B cell (primary cell): ENCODE data around the gene CACNA1A. TPM values are rescaled to one million over a fixed set of nuclear protein-coding genes. Genes with fewer than 3 reads are reported as not detected.

ENCODE experiments used
- ATAC-seq: fragments of 200-7000 bp; cut with Tn5 transposase; one replicate; pipeline ENCODE4 v1.10.0; 2021; ENCODE audit warnings: low read depth, mild to moderate bottlenecking, moderate number of reproducible peaks, moderate library complexity
- CTCF ChIA-PET: fragments of 350-600 bp; sonication (Branson Sonifier 250); formaldehyde crosslinking; loops from one replicate; lab custom pipeline; 2021; ENCODE audit warnings: antibody characterized with exemption, inconsistent platforms; lab: Charles Lee
- POLR2A ChIA-PET: fragments of 350-600 bp; sonication (Branson Sonifier 250); formaldehyde crosslinking; loops from one replicate; lab custom pipeline; 2021; ENCODE audit warnings: antibody characterized with exemption; lab: Charles Lee
- DNase-seq: peaks from one replicate; pipeline ENCODE4 v3.0.0; 2013
- H2AFZ ChIP-seq: 2 replicates; pipeline ENCODE4 v1.6.1; 2012; ENCODE audit warnings: mild to moderate bottlenecking, low read depth, low read length; ENCODE audit not compliant: insufficient read depth, poor library complexity, severe bottlenecking
- H3K27ac ChIP-seq, 2 donors: 1 replicate in 1 of 2; 2 replicates in 1 of 2; pipeline ENCODE4 v1.5.1; 2012 to 2013; ENCODE audit warnings: low read length in 2 of 2, mild to moderate bottlenecking in 2 of 2, moderate library complexity in 1 of 2
- H3K27me3 ChIP-seq, 4 experiments: fragments of 200-600 bp in 1 of 4; sonication (generic) in 1 of 4; replicated peaks in 1 of 4; 1 replicate in 2 of 4; 2 replicates in 2 of 4; pipeline versions ENCODE4 v1.6.1 to v1.7.0; 2013 to 2016; ENCODE audit warnings: low read length in 3 of 4, mild to moderate bottlenecking in 2 of 4, mixed read lengths in 1 of 4, moderate library complexity in 1 of 4; ENCODE audit not compliant: insufficient read depth in 4 of 4, control insufficient read depth in 3 of 4; ENCODE audit errors: control extremely low read depth in 1 of 4
- H3K36me3 ChIP-seq, 2 experiments: replicated peaks in 1 of 2; 1 replicate in 1 of 2; 2 replicates in 1 of 2; pipeline versions ENCODE4 v1.6.1 to v1.7.1; 2013; ENCODE audit warnings: low read length in 1 of 2; ENCODE audit not compliant: insufficient read depth in 2 of 2, control insufficient read depth in 1 of 2; ENCODE audit errors: control extremely low read depth in 1 of 2, extremely low read depth in 1 of 2
- H3K4me1 ChIP-seq, 2 donors: fragments of 200-600 bp in 1 of 2; sonication (generic) in 1 of 2; 1 replicate in 1 of 2; 2 replicates in 1 of 2; pipeline versions ENCODE4 v1.5.1 to v1.6.1; 2013 to 2017; ENCODE audit warnings: low read length in 2 of 2; ENCODE audit not compliant: control insufficient read depth in 2 of 2, insufficient read depth in 2 of 2
- H3K4me2 ChIP-seq: replicated peaks from 2 replicates; pipeline ENCODE3; 2012; ENCODE audit warnings: mild to moderate bottlenecking, low read depth, low read length; ENCODE audit not compliant: poor library complexity, severe bottlenecking
- H3K4me3 ChIP-seq, 5 experiments: fragments of 200-600 bp in 1 of 5; sonication (generic) in 1 of 5; 1 replicate in 3 of 5; 2 replicates in 2 of 5; pipeline versions ENCODE4 v1.5.1 to v1.7.0; 2011 to 2016; ENCODE audit warnings: low read length in 4 of 5, mild to moderate bottlenecking in 4 of 5, low read depth in 2 of 5, control low read depth in 1 of 5, moderate library complexity in 1 of 5; ENCODE audit not compliant: insufficient read depth in 1 of 5; ENCODE audit errors: control extremely low read depth in 1 of 5, extremely low read depth in 1 of 5
- H3K79me2 ChIP-seq: fragments of 200-600 bp; sonication (generic); one replicate; pipeline ENCODE4 v1.6.0; 2016; ENCODE audit warnings: low read length; ENCODE audit not compliant: control insufficient read depth, insufficient read depth
- H3K9ac ChIP-seq: fragments of 200-600 bp; sonication (generic); 2 replicates; pipeline ENCODE4 v1.6.1; 2017; ENCODE audit warnings: mild to moderate bottlenecking, low read length, moderate library complexity
- H3K9me3 ChIP-seq, 3 donors: one replicate each; pipeline versions ENCODE4 v1.6.1 to v1.7.1; 2013; ENCODE audit warnings: low read length in 2 of 3; ENCODE audit not compliant: control insufficient read depth in 2 of 3, insufficient read depth in 1 of 3; ENCODE audit errors: control extremely low read depth in 1 of 3
- H4K20me1 ChIP-seq: 2 replicates; pipeline ENCODE4 v1.6.0; 2012; ENCODE audit warnings: mild to moderate bottlenecking, low read length; ENCODE audit not compliant: insufficient read depth, control insufficient read depth, poor library complexity, severe bottlenecking
- H3K27ac Mint-ChIP-seq: one replicate; pipeline ENCODE4 v1.8.0; 2021; ENCODE audit warnings: mixed read lengths
- H3K27me3 Mint-ChIP-seq: one replicate; pipeline ENCODE4 v1.8.0; 2021; ENCODE audit warnings: mixed read lengths
- H3K4me1 Mint-ChIP-seq: one replicate; pipeline ENCODE4 v1.8.0; 2021; ENCODE audit warnings: mixed read lengths
- H3K4me3 Mint-ChIP-seq: one replicate; pipeline ENCODE4 v1.8.0; 2021; ENCODE audit warnings: mixed read lengths
- H3K9me3 Mint-ChIP-seq: one replicate; pipeline ENCODE4 v1.8.0; 2022; ENCODE audit warnings: mixed read lengths; ENCODE audit not compliant: insufficient read depth
- CTCF ChIP-seq: fragments of 200-600 bp; IDR thresholded peaks from one replicate; pipeline ENCODE4 v1.8.0; 2022; ENCODE audit warnings: antibody characterized with exemption, mild to moderate bottlenecking
- EZH2 ChIP-seq: IDR thresholded peaks from 2 replicates; pipeline ENCODE4 v1.6.1; 2012; ENCODE audit warnings: borderline replicate concordance, low read depth, mild to moderate bottlenecking, moderate library complexity, low read length; ENCODE audit not compliant: insufficient read depth, poor library complexity, severe bottlenecking
- WGBS: methylation state at CpG from one replicate; pipeline ENCODE4 v1.1.5; 2013; ENCODE audit warnings: missing lambda C conversion rate; ENCODE audit not compliant: insufficient coverage; 5-methylcytosine and 5-hydroxymethylcytosine counted together
- intact Hi-C: fragments of 100-400 bp; cut with micrococcal nuclease; formaldehyde crosslinking; loops from one replicate; pipeline ENCODE4 v1.10.0; 2022
- polyA plus RNA-seq: library from polyadenylated mRNA; depleted of rRNA; stranded (reverse); fragments of >200 nt; gene quantifications from 2 replicates; pipeline ENCODE4 v1.2.3, GENCODE V29; 2012
- total RNA-seq, 2 donors: library from RNA; stranded (reverse); fragments of 120-200 nt in 1 of 2; gene quantifications; 1 replicate in 1 of 2; 2 replicates in 1 of 2; pipeline versions ENCODE4 v1.2.3 to v1.2.4, GENCODE V29; 2013 to 2022

Gene CACNA1A
- total and polyA plus RNA-seq, 2 donors (not counting 1 experiment from before 2014, with no cell fraction given) = 1.2 to 1.3 TPM

- H3K9ac ChIP-seq = no peak overlapping the region
- Mint-ChIP-seq H3K4me3 (no peak overlapping the region), H3K27ac (no peak overlapping the region), H3K4me1 (peaks cover 27% of the 10 kb centered on the region), H3K9me3 (no peaks in the 10 kb centered on the region), H3K27me3 (no peaks in the 10 kb centered on the region)
- DNase-seq (no peak), ATAC-seq (no peak)
- TF ChIP-seq CTCF = no peak
- TF ChIP-seq EZH2 = no peak
- no peak overlapping the region for H3K4me3 ChIP-seq
- H2AFZ ChIP-seq = no peak overlapping the region
- CTCF ChIA-PET = no interaction called here
- no peak overlapping the region for H3K27ac ChIP-seq
- peaks cover 6 to 13% of the 10 kb centered on the region in 2 donors for H3K4me1 ChIP-seq
- POLR2A ChIA-PET = no interaction called here
- H3K27me3 ChIP-seq = no peaks in the 10 kb centered on the region
- H4K20me1 ChIP-seq = no peaks in the 10 kb centered on the region
- H3K36me3 ChIP-seq = no peaks in the 10 kb centered on the region
- H3K4me2 ChIP-seq = no peak overlapping the region
- H3K79me2 ChIP-seq = no peaks in the 10 kb centered on the region
- intact Hi-C loops = no loop called here
- WGBS = 70% methylated on average over 9 of the region's 9 CpGs
- peaks cover 0 to 10% (median 5%) of the 10 kb centered on the region in 3 donors for H3K9me3 ChIP-seq
These were observed 265.8 kb downstream of the CACNA1A start for GRCh38 chr19:13240312-13241022.

- Mint-ChIP-seq H3K27ac (no peak overlapping the region), H3K27me3 (peaks cover 4% of the 10 kb centered on the region), H3K4me3 (no peak overlapping the region), H3K4me1 (peaks cover 34% of the 10 kb centered on the region), H3K9me3 (no peaks in the 10 kb centered on the region)
- no peak overlapping the region for H3K27ac ChIP-seq
- ChIA-PET CTCF (interaction anchor here (2.8 kb wide), 1 partner anchor 44 kb away, joined by 9 read pairs; no protein-coding TSS in a partner anchor), POLR2A (no interaction called here)
- no peak overlapping the region for H2AFZ ChIP-seq
- 90% methylated on average over 13 of the region's 13 CpGs for WGBS
- ATAC-seq (no peak), DNase-seq (no peak)
- H3K9ac ChIP-seq = no peak overlapping the region
- H3K79me2 ChIP-seq = peaks cover 5% of the 10 kb centered on the region
- H3K4me3 ChIP-seq = no peak overlapping the region
- H4K20me1 ChIP-seq = no peaks in the 10 kb centered on the region
- peaks cover 0 to 20% (median 5%) of the 10 kb centered on the region in 3 donors for H3K9me3 ChIP-seq
- H3K4me2 ChIP-seq = no peak overlapping the region
- TF ChIP-seq CTCF (no peak), EZH2 (no peak)
- no peaks in the 10 kb centered on the region for H3K36me3 ChIP-seq
- peaks cover 16 to 25% of the 10 kb centered on the region in 2 donors for H3K4me1 ChIP-seq
- intact Hi-C loops = no loop called here
- no peaks in the 10 kb centered on the region for H3K27me3 ChIP-seq
These were observed 267.3 kb downstream of the CACNA1A start for GRCh38 chr19:13238891-13239534.
